ENCODE data around the gene TRPC4AP. TPM values are rescaled to one million over a fixed set of nuclear protein-coding genes. Genes with fewer than 3 reads are reported as not detected.

Gene TRPC4AP
- total RNA-seq, 1 experiment from 2014 or later = 79.0 TPM

GRCh38 chr20:35012227-35013069, 80.2 kb downstream of the TRPC4AP start:
- intact Hi-C loops (cut with micrococcal nuclease; ENCODE audit: unreplicated experiment) = no loop called here
- H3K27me3 Mint-ChIP-seq (ENCODE audit: unreplicated experiment) = no peaks in the 10 kb centered on the region
- TF ChIP-seq CTCF (IDR thresholded peaks at IDR 0.05; ENCODE audit: unreplicated experiment) = no peak
- H3K36me3 Mint-ChIP-seq (ENCODE audit: insufficient read depth, unreplicated experiment) = peaks cover 58% of the 10 kb centered on the region
- CTCF ChIA-PET = interaction anchor here (0.6 kb wide), 1 partner anchor 25 kb away, joined by 3 read pairs; no protein-coding TSS in a partner anchor
- BruUV-seq (replicated peaks) = no TSS peak
- no peaks in the 10 kb centered on the region for H3K9me3 Mint-ChIP-seq (ENCODE audit: low read depth, unreplicated experiment)
- no peak overlapping the region for H3K27ac Mint-ChIP-seq (ENCODE audit: unreplicated experiment)
- no peak overlapping the region for H3K4me3 Mint-ChIP-seq (ENCODE audit: low read depth, unreplicated experiment)
- DNase-seq = no peak
- H3K4me1 Mint-ChIP-seq (ENCODE audit: low read depth, unreplicated experiment) = no peaks in the 10 kb centered on the region

GRCh38 chr20:35011589-35012226, 80.9 kb downstream of the TRPC4AP start:
- Mint-ChIP-seq H3K36me3 (ENCODE audit: insufficient read depth, unreplicated experiment) (peaks cover 64% of the 10 kb centered on the region), H3K4me1 (ENCODE audit: low read depth, unreplicated experiment) (no peaks in the 10 kb centered on the region), H3K27ac (ENCODE audit: unreplicated experiment) (no peak overlapping the region), H3K9me3 (ENCODE audit: low read depth, unreplicated experiment) (no peaks in the 10 kb centered on the region), H3K27me3 (ENCODE audit: unreplicated experiment) (no peaks in the 10 kb centered on the region), H3K4me3 (ENCODE audit: low read depth, unreplicated experiment) (no peak overlapping the region)
- no peak for DNase-seq
- no peak for TF ChIP-seq CTCF (IDR thresholded peaks at IDR 0.05; ENCODE audit: unreplicated experiment)
- CTCF ChIA-PET = no interaction called here
- intact Hi-C loops (cut with micrococcal nuclease; ENCODE audit: unreplicated experiment) = no loop called here
- BruUV-seq (replicated peaks) = no TSS peak

- no peaks in the 10 kb centered on the region for H3K9me3 Mint-ChIP-seq (ENCODE audit: low read depth, unreplicated experiment)
- no peak overlapping the region for H3K27ac Mint-ChIP-seq (ENCODE audit: unreplicated experiment)
- H3K4me3 Mint-ChIP-seq (ENCODE audit: low read depth, unreplicated experiment) = no peak overlapping the region
- H3K36me3 Mint-ChIP-seq (ENCODE audit: insufficient read depth, unreplicated experiment) = peaks cover 68% of the 10 kb centered on the region
- CTCF ChIA-PET = no interaction called here
- no peaks in the 10 kb centered on the region for H3K27me3 Mint-ChIP-seq (ENCODE audit: unreplicated experiment)
- DNase-seq = no peak
- no peaks in the 10 kb centered on the region for H3K4me1 Mint-ChIP-seq (ENCODE audit: low read depth, unreplicated experiment)
- BruUV-seq (replicated peaks) = no TSS peak
- intact Hi-C loops (cut with micrococcal nuclease; ENCODE audit: unreplicated experiment) = no loop called here
- no peak for TF ChIP-seq CTCF (IDR thresholded peaks at IDR 0.05; ENCODE audit: unreplicated experiment)
Measured at GRCh38 chr20:35010405-35011192, 82.0 kb downstream of the TRPC4AP start.

- Mint-ChIP-seq H3K36me3 (ENCODE audit: insufficient read depth, unreplicated experiment) (peaks cover 70% of the 10 kb centered on the region), H3K27me3 (ENCODE audit: unreplicated experiment) (no peaks in the 10 kb centered on the region), H3K4me3 (ENCODE audit: low read depth, unreplicated experiment) (no peak overlapping the region), H3K4me1 (ENCODE audit: low read depth, unreplicated experiment) (no peaks in the 10 kb centered on the region), H3K27ac (ENCODE audit: unreplicated experiment) (no peak overlapping the region), H3K9me3 (ENCODE audit: low read depth, unreplicated experiment) (no peaks in the 10 kb centered on the region)
- intact Hi-C loops (cut with micrococcal nuclease; ENCODE audit: unreplicated experiment) = no loop called here
- CTCF ChIA-PET = no interaction called here
- BruUV-seq (replicated peaks) = no TSS peak
- no peak for TF ChIP-seq CTCF (IDR thresholded peaks at IDR 0.05; ENCODE audit: unreplicated experiment)
- no peak for DNase-seq
Measured at GRCh38 chr20:35009665-35010328, 82.8 kb downstream of the TRPC4AP start.
